RWPE1 (cell line): ENCODE measurements around the gene GTF2I.
"Not testable (repeated sequence)": the region's sequence is repeated elsewhere in the genome, so short reads cannot be mapped to it uniquely, and the experiment has no call there.

Experiments
- CTCF ChIA-PET: fragments of 350-600 bp; sonication (Branson Sonifier 250); formaldehyde crosslinking; extraction: SDS; loops from one replicate; lab custom pipeline; 2021; lab: Yijun Ruan, JAX
- POLR2A ChIA-PET: fragments of 400-600 bp; formaldehyde crosslinking; extraction: SDS; loops from one replicate; lab custom pipeline; 2020; ENCODE audit warnings: antibody characterized with exemption; ENCODE audit not compliant: low non-redundant PET; lab: Yijun Ruan, JAX
- DNase-seq: peaks from one replicate; pipeline ENCODE4 v3.0.0; 2012; ENCODE audit warnings: low spot score
- H3K27ac ChIP-seq: fragments of 450-650 bp; 2 replicates; pipeline ENCODE4 v1.5.1; 2017

The GTF2I gene

DNA sequence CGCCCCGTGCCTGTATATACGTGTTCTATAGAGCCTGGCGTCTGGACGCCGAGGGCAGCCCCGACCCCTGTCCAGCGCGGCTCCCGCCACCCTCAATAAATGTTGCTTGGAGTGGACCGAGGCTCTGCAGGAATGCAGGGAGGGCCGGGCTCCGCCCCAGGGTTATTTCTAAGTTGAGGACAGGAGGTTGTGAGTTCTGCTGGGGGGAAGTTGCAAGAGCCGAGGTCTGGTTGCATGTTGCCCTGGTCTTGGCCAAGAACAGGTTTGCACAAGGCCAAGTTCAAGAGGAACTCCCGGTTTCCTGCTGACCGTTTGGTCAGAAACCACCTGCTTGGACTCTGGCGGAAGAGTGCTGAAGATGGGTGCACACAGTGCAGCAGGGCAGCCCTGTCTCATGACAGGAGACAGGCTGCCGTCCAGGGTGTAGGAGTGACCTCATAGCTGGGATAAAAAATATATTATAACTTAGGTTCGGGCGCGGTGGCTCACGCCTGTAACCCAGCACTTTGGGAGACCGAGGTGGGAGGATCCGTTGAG lies 131.8 kb downstream of the GTF2I start:
- H3K27ac ChIP-seq, CTCF ChIA-PET, DNase-seq, POLR2A ChIA-PET: not testable (repeated sequence)

DNA sequence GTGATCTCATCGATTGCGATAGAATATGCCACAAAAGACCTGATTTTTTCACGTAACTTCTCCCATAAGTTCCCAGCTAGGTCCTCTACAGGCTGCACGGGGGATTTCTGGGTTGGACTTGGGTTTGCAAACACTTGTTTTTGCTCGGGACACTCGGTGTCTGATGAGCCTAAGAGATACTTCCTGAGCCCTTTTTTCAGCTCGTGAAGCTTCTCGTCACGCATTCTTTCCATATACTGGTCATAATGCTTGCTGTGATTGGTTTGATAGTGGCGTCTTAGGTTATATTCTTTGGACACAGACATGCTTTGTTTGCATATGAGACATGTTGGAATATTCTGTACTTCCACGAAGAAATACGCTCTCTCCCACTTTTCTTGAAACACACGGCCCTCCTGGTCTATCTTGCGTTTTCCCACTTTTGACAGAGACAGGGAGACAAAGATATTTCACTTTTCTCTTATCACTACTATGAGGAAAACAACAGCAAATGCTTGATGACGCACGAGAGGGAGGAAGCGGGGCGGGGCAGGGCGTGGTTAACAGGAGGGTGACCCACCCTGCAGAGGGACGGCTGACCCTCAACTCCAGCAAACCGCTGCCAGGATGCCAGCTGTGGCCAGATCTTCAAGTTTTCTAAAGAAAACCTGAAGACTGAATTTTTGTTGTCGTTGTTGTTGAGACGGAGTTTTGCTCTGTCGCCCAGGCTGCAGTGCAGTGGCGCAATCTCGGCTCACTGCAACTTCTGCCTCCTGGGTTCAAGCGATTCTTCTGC lies 140.5 kb downstream of the GTF2I start:
- DNase-seq, CTCF ChIA-PET, POLR2A ChIA-PET, H3K27ac ChIP-seq: not testable (repeated sequence)

DNA sequence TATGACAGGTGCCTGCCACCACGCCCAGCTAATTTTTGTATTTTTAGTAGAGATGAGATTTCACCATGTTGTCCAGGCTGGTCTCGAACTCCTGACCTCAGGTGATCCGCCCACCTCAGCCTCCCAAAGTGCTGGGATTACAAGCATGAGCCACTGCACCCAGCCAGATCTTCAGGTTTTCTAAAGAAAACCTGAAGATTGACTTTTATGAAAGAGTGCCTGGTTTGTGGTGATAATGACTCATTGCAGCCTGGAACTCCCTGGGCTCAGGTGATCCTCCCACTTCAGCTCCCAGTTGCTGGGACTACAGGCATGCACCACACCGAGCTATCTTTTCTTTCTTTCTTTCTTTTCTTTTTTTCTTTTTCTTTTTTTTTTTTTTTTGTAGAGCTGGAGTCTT lies 141.1 kb downstream of the GTF2I start:
- DNase-seq, POLR2A ChIA-PET, H3K27ac ChIP-seq, CTCF ChIA-PET: not testable (repeated sequence)
